Thoracic aorta (tissue), 2 donors: ENCODE data around the gene FAM117A. TPM values are rescaled to one million over a fixed set of nuclear protein-coding genes. Genes with fewer than 3 reads are reported as not detected.
A peak's percentile ranks its signal among the peaks of the same experiment; 100 is the strongest.

Experiments
- ATAC-seq: fragments of 150-250 bp; one replicate; pipeline ENCODE4 v1.8.0; 2017; ENCODE audit warnings: low read depth; ENCODE audit not compliant: insufficient number of reproducible peaks, low FRiP score
- DNase-seq: peaks from one replicate; pipeline ENCODE4 v3.0.0-alpha.2; 2020; ENCODE audit warnings: low spot score
- H3K27ac ChIP-seq, 2 donors: fragments of 200-600 bp; sonication (generic); 1 replicate in 1 of 2; 2 replicates in 1 of 2; pipeline ENCODE4 v1.5.1; 2016; ENCODE audit warnings: mild to moderate bottlenecking in 2 of 2, moderate library complexity in 2 of 2
- H3K27me3 ChIP-seq: fragments of 200-600 bp; sonication (generic); replicated peaks from 2 replicates; pipeline ENCODE4 v1.6.0; 2016; ENCODE audit warnings: mild to moderate bottlenecking; ENCODE audit not compliant: insufficient read depth
- H3K36me3 ChIP-seq: fragments of 200-600 bp; sonication (generic); one replicate; pipeline ENCODE4 v1.5.1; 2016
- H3K4me1 ChIP-seq, 2 donors: fragments of 200-600 bp; sonication (generic); 1 replicate in 1 of 2; 2 replicates in 1 of 2; pipeline versions ENCODE4 v1.5.1 to v1.6.0; 2016; ENCODE audit warnings: low read depth in 2 of 2, mild to moderate bottlenecking in 1 of 2; ENCODE audit not compliant: control insufficient read depth in 1 of 2
- H3K4me3 ChIP-seq: fragments of 200-600 bp; sonication (generic); 2 replicates; pipeline ENCODE4 v1.5.1; 2016; ENCODE audit warnings: mild to moderate bottlenecking
- H3K9me3 ChIP-seq: fragments of 200-600 bp; sonication (generic); 2 replicates; pipeline ENCODE4 v1.5.1; 2016
- CTCF ChIP-seq: fragments of 200-600 bp; sonication (generic); IDR thresholded peaks from one replicate; pipeline ENCODE4 v1.5.1; 2019; ENCODE audit warnings: antibody characterized with exemption
- total RNA-seq, 2 donors: library from RNA; depleted of rRNA; stranded (reverse); fragments of >200 nt; gene quantifications; one replicate each; pipeline versions ENCODE4 v1.1.0 to v1.2.3, GENCODE V29; 2016

The FAM117A gene
- total RNA-seq, 2 donors from 2014 or later, result 12.1 to 23.7 TPM

GRCh38 chr17:49745175-49746139 lies 18.5 kb downstream of the FAM117A start:
- DNase-seq (no peak), ATAC-seq (no peak)
- Histone ChIP-seq H3K4me3 (no peak overlapping the region), H3K27me3 (no peaks in the 10 kb centered on the region), H3K36me3 (no peaks in the 10 kb centered on the region), H3K4me1 (peaks cover 27 to 37% of the 10 kb centered on the region in 2 donors), H3K27ac (no peak overlapping the region), H3K9me3 (no peaks in the 10 kb centered on the region)
- no peak for TF ChIP-seq CTCF

GRCh38 chr17:49742166-49742638 lies 21.7 kb downstream of the FAM117A start:
- no peak for ATAC-seq
- DNase-seq, result no peak
- Histone ChIP-seq H3K9me3 (no peaks in the 10 kb centered on the region), H3K4me3 (peak overlapping the region; percentile 18), H3K36me3 (no peaks in the 10 kb centered on the region), H3K4me1 (peaks cover 47 to 63% of the 10 kb centered on the region in 2 donors), H3K27me3 (no peaks in the 10 kb centered on the region), H3K27ac (peak overlapping the region; percentile 93 to 98)
- TF ChIP-seq CTCF, result no peak

GRCh38 chr17:49741692-49742076 lies 22.2 kb downstream of the FAM117A start:
- no peaks in the 10 kb centered on the region for H3K9me3 ChIP-seq
- peaks cover 47 to 63% of the 10 kb centered on the region in 2 donors for H3K4me1 ChIP-seq
- H3K36me3 ChIP-seq, result no peaks in the 10 kb centered on the region
- ATAC-seq (no peak), DNase-seq (no peak)
- peak overlapping the region; percentile 93 to 98 for H3K27ac ChIP-seq
- no peaks in the 10 kb centered on the region for H3K27me3 ChIP-seq
- no peak for TF ChIP-seq CTCF
- peak overlapping the region; percentile 40 for H3K4me3 ChIP-seq

GRCh38 chr17:49741009-49741691 lies 22.8 kb downstream of the FAM117A start:
- Histone ChIP-seq H3K4me3 (peak overlapping the region; percentile 40), H3K27ac (peak overlapping the region; percentile 93 to 98), H3K27me3 (no peaks in the 10 kb centered on the region), H3K36me3 (no peaks in the 10 kb centered on the region), H3K4me1 (peaks cover 47 to 63% of the 10 kb centered on the region in 2 donors), H3K9me3 (no peaks in the 10 kb centered on the region)
- no peak for DNase-seq
- TF ChIP-seq CTCF, result no peak
- peak; percentile 67 for ATAC-seq
